Colonic mucosa (tissue), 4 donors: Measurements from ENCODE around the gene C1QTNF9B. TPM values are rescaled to one million over a fixed set of nuclear protein-coding genes. Genes with fewer than 3 reads are reported as not detected.

Source experiments
- DNase-seq: peaks from one replicate; pipeline ENCODE4 v3.0.0-alpha.2; 2020
- H3K27ac ChIP-seq: fragments of 200-600 bp; one replicate; pipeline ENCODE4 v1.8.0; 2021
- H3K27me3 ChIP-seq: fragments of 200-600 bp; one replicate; pipeline ENCODE4 v1.8.0; 2021
- H3K36me3 ChIP-seq: fragments of 200-600 bp; one replicate; pipeline ENCODE4 v1.8.0; 2021
- H3K4me1 ChIP-seq: fragments of 200-600 bp; one replicate; pipeline ENCODE4 v1.8.0; 2021; ENCODE audit warnings: mild to moderate bottlenecking
- H3K4me3 ChIP-seq: fragments of 200-600 bp; one replicate; pipeline ENCODE4 v1.8.0; 2021
- H3K9ac ChIP-seq, 2 donors: one replicate each; pipeline ENCODE4 v1.7.0; 2013; ENCODE audit warnings: control low read depth in 2 of 2, low read depth in 2 of 2, low read length in 2 of 2
- H3K9me3 ChIP-seq: fragments of 200-600 bp; one replicate; pipeline ENCODE4 v1.8.0; 2021
- CTCF ChIP-seq: fragments of 200-600 bp; IDR thresholded peaks from one replicate; pipeline ENCODE4 v1.8.0; 2022; ENCODE audit warnings: antibody characterized with exemption, mild to moderate bottlenecking
- intact Hi-C: fragments of 100-400 bp; cut with DNase I; formaldehyde crosslinking; loops from one replicate; pipeline ENCODE4 v1.14.1; 2022
- total RNA-seq, 2 donors: library from RNA; stranded (reverse); fragmentation: NEBNext Ultra II Directional in 1 of 2; extraction: Animal tissue kit (Norgen Biotek cat#: 25700) in 1 of 2; gene quantifications; one replicate each; pipeline ENCODE4 v1.2.1, GENCODE V29; 2021
- donor health status: healthy.
- donor health status: DM: no; HTN: no; CAD: no.
- donor health status: DM: no; HTN: no; CAD: no.

Gene C1QTNF9B
- total RNA-seq, 2 donors from 2014 or later: 0.27 TPM; not detected in 1

- Histone ChIP-seq H3K9me3 (no peaks in the 10 kb centered on the region), H3K27me3 (no peaks in the 10 kb centered on the region), H3K9ac (no peak overlapping the region), H3K27ac (no peak overlapping the region), H3K4me1 (no peaks in the 10 kb centered on the region), H3K36me3 (no peaks in the 10 kb centered on the region), H3K4me3 (no peak overlapping the region)
- intact Hi-C loops: loop anchor here (10.0 kb wide), 1 partner anchor 282 kb away; no protein-coding TSS in a partner anchor
- DNase-seq: no peak
- no peak for TF ChIP-seq CTCF
These were observed 30.2 kb downstream of the C1QTNF9B start for GRCh38 chr13:23867027-23867491.

- no peak overlapping the region for H3K4me3 ChIP-seq
- no peaks in the 10 kb centered on the region for H3K4me1 ChIP-seq
- H3K27me3 ChIP-seq: no peaks in the 10 kb centered on the region
- H3K9me3 ChIP-seq: no peaks in the 10 kb centered on the region
- no peak overlapping the region for H3K27ac ChIP-seq
- DNase-seq: no peak
- TF ChIP-seq CTCF: no peak
- intact Hi-C loops: loop anchor here (10.0 kb wide), 1 partner anchor 282 kb away; no protein-coding TSS in a partner anchor
- no peak overlapping the region for H3K9ac ChIP-seq
- no peaks in the 10 kb centered on the region for H3K36me3 ChIP-seq
These were observed 30.8 kb downstream of the C1QTNF9B start for GRCh38 chr13:23866420-23867026.

- no peak for DNase-seq
- intact Hi-C loops: loop anchor here (10.0 kb wide), 1 partner anchor 281 kb away; no protein-coding TSS in a partner anchor
- no peaks in the 10 kb centered on the region for H3K36me3 ChIP-seq
- no peak for TF ChIP-seq CTCF
- H3K27me3 ChIP-seq: no peaks in the 10 kb centered on the region
- H3K4me1 ChIP-seq: no peaks in the 10 kb centered on the region
- no peak overlapping the region for H3K27ac ChIP-seq
- no peaks in the 10 kb centered on the region for H3K9me3 ChIP-seq
- H3K9ac ChIP-seq: no peak overlapping the region
- no peak overlapping the region for H3K4me3 ChIP-seq
These were observed 31.4 kb downstream of the C1QTNF9B start for GRCh38 chr13:23865906-23866305.

- Histone ChIP-seq H3K9ac (no peak overlapping the region), H3K27me3 (no peaks in the 10 kb centered on the region), H3K36me3 (no peaks in the 10 kb centered on the region), H3K4me1 (no peaks in the 10 kb centered on the region), H3K4me3 (no peak overlapping the region), H3K27ac (no peak overlapping the region), H3K9me3 (no peaks in the 10 kb centered on the region)
- no peak for DNase-seq
- TF ChIP-seq CTCF: no peak
- intact Hi-C loops: loop anchor here (10.0 kb wide), 1 partner anchor 280 kb away; no protein-coding TSS in a partner anchor
These were observed 32.3 kb downstream of the C1QTNF9B start for GRCh38 chr13:23865026-23865425.

- H3K36me3 ChIP-seq: no peaks in the 10 kb centered on the region
- no peak for DNase-seq
- H3K9ac ChIP-seq: no peak overlapping the region
- no peaks in the 10 kb centered on the region for H3K9me3 ChIP-seq
- H3K27ac ChIP-seq: no peak overlapping the region
- no peak overlapping the region for H3K4me3 ChIP-seq
- intact Hi-C loops: loop anchor here (10.0 kb wide), 1 partner anchor 277 kb away; no protein-coding TSS in a partner anchor
- no peak for TF ChIP-seq CTCF
- H3K4me1 ChIP-seq: no peaks in the 10 kb centered on the region
- no peaks in the 10 kb centered on the region for H3K27me3 ChIP-seq
These were observed 36.0 kb downstream of the C1QTNF9B start for GRCh38 chr13:23861310-23861709.
